ENCODE measurements around the gene CLRN1.
"Not testable (repeated sequence)": the region's sequence is repeated elsewhere in the genome, so short reads cannot be mapped to it uniquely, and the experiment has no call there.

CLRN1 gene, protein sequence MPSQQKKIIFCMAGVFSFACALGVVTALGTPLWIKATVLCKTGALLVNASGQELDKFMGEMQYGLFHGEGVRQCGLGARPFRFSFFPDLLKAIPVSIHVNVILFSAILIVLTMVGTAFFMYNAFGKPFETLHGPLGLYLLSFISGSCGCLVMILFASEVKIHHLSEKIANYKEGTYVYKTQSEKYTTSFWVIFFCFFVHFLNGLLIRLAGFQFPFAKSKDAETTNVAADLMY

DNA sequence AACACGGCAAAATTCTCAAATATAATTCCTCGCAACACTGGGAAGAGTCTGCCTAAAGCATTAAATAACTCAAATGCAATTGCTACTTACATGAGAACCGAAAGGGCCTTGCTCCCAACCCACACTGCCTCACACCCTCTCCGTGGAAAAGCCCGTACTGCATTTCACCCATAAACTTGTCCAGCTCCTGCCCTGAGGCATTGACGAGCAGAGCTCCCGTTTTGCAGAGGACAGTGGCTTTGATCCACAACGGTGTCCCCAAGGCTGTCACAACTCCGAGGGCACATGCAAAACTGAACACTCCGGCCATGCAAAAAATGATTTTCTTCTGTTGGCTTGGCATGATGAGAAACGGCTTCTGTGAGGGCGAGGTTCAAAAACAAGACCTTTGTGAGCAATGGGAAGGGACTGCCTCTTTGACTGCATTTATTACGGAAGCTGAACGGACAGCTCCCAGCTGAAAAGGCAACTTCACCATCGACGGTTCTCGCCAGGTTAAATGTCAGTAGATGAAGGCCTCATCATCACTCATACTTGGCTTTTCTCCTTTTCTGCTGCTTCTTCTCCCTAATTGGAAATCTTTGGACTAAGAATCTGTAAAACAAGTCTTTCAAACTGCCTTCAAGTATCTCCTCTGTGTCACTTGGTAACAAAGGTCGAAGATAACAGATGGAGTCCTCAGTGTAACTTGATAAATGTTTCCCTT lies at the start of gene CLRN1:
TSS of gene CLRN1 (minus strand) at position 362 of the 706 bp plus-strand sequence. CDS start at position 343, 19 bp downstream.
- no peak for DNase-seq (ENCODE audit: low read depth in 1 of 2, low spot score in 1 of 2)

DNA sequence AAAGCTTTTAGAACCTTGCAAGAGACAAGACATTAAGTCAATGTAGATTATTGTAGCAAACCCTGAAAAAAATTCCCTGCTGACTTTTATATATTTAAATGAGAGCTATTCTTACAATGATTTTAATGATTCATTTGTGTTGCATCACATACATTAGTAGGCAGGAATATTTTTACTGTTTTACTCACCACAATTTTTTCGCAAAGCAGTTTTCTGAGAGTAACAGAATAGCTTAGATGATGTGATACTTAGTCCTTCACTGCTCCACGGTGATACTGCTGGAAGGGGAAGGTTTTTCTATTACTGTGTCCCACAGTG lies 43.9 kb upstream of the CLRN1 start:
- no peak for DNase-seq (ENCODE audit: low read depth in 1 of 2, low spot score in 1 of 2)

DNA sequence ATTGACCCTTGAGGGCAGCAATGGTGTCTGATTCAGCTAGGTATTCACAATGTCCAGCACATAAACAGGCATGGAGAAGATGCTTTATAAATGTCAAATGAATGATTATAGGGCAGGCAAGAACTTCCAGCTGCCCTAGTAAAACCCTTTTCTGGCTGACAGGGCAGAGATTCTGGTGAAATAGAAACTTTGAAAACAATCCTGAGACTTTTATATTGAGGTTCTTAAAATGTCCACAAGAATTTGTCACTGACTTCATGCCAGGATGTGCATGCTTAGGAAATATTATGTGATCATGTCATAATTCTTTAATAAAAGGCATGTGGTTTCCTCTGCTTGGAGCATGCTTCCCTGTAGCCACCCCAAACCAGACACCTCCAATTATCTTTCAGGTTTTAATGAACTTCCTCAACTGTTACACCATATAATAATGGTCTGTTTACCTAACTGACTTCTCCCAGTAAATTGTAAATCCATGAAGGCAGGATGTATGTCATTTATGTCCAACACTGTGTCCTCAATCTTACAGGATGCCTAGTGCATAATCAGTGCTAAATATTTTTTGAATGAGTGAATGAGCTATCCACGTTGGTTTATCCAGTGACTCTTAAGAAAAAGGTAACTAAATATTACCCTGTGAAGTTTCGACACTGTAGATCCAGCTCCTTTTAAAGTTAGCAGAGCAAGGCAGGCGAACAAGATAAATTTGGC lies 43.4 kb upstream of the CLRN1 start:
- DNase-seq (ENCODE audit: low read depth in 1 of 2, low spot score in 1 of 2): no peak

DNA sequence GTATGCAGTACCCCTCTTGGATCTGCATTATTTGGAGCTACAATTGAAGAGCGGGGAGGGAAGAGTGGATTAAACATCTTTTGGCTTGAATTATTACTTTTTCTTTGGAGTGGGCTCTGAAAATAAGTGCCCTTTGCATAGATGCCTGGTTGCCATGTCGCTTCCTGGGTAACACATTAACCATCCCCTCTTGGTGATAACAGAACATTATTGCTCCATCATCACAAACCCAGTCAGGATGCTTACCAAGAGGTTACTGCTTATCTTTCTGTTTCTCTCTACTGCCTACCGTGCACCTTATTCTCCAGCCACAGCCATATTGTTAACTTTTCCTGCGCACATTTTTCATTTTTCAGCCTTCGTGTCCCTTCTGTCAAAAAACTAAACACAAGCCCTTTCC lies 42.7 kb upstream of the CLRN1 start:
- DNase-seq (ENCODE audit: low read depth in 1 of 2, low spot score in 1 of 2): no peak

DNA sequence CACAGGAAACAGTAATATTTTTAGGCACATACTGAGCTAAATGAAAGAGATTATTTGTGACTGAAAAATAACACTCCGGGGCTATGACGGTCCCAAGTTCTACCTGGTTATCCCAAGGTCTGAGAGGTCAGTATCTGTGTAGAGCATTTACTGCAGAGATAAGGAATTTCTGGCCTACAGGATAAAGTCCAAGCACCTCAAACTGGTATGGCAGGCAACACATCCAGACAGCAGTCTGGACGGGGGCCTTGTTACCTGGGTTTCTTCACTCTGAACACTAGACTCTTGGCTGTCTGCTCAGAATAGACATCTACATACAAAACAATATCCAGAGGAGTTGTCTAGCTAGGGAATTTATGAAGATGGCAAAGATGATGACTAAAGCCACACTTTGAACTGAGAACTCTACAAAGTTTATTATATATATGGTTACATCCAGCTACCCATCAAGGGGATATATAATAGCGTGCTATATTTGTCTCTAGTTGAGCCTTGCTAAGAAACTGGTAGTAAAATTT lies 42.0 kb upstream of the CLRN1 start:
- no peak for DNase-seq (ENCODE audit: low read depth in 1 of 2, low spot score in 1 of 2)

DNA sequence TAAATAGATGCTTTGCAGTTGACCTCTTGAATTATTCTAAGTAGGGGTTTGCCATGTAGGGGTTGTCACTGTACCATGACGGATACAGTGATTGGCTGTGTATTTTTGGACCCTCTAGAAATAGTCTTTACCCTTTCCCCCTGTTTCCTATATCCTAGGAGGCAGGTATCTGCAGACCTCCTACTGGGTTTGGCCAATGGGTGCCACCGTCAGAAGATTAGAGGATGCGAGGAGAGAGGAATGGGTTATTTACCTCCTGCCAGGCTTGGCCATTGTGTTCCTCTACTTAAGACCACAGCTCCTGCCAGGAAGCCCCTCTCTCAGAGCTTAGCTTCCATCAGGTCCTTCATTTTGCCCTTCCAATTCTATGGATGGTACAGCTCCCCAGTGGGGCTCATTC lies 40.2 kb upstream of the CLRN1 start:
- DNase-seq (ENCODE audit: low read depth in 1 of 2, low spot score in 1 of 2): no peak

DNA sequence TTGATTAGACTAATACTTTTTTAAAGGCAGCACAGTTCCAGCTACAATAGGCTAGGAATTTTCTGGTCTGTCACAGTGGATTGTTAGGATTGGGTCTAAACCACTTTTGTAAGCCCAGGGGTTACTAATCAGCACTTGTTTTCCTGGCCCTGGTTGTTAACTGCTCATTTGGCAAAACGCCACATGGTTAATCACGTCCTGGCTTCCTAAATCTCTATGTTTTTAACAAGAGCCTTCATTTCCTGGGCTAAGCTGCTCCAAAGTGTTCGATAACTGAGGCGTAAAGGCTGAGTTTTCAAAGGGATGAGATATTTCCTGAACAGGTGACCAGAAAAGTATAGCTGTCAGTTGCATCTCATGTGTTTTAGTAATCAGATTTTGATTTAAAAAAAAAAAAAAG lies 38.9 kb upstream of the CLRN1 start:
- DNase-seq (ENCODE audit: low read depth in 1 of 2, low spot score in 1 of 2): no peak

DNA sequence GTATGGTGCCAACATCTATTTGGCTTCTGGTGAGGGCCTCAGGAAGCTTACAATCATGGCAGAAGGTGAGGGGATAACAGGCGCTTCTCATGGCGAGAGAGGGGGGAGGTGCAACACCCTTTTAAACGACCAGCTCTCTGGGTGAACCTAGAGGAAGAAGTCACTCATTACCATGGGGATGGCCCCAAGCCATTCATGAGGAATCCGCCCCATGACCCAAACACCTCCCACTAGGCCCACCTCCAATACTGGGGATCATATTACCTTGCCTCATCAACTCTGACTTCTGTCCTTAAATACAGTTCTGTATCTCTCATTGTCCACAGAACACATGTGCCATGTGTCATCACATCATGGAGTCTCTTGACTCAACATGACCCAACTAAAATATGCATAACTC lies 37.5 kb upstream of the CLRN1 start:
- DNase-seq (ENCODE audit: low read depth in 1 of 2, low spot score in 1 of 2): no peak

DNA sequence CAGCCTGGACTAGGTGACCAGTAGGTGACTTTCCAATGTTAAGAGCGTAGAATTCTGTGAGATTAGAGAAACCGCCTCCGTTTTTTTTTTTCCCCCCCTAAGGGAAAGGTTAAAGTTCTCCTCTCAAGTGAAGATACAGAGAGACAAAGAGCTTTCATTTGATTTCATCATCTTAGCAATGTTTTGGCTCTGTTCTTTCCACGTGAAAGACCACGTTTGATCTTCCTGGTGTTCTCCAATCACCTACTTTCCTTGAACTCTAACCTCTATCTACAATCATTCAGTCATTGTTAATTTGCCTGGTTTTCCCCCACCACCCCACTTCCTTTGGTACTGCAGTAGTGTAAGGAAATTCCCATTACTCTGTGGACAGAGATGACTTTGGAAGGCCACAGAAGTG lies 36.9 kb upstream of the CLRN1 start:
- DNase-seq (ENCODE audit: low read depth in 1 of 2, low spot score in 1 of 2): no peak

DNA sequence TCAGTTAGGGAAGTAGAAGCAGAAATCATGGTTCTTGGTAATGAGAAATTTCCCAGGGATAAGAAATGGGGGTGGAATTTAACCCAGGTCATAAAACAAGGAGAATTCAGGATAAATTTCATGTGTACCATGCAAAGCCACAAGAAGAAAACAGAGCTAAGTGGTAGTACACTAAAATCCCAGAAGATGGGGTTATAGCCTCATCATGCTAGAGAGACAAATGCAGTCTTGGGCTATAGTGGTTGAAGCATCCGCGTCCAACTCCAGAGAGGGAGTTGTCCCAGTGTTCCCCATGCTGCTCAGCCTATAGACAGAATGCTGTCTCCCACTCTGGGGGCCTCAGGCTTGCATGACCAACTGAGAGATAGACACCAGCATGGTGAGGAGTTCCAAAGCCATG lies 36.2 kb upstream of the CLRN1 start:
- DNase-seq (ENCODE audit: low read depth in 1 of 2, low spot score in 1 of 2): no peak

DNA sequence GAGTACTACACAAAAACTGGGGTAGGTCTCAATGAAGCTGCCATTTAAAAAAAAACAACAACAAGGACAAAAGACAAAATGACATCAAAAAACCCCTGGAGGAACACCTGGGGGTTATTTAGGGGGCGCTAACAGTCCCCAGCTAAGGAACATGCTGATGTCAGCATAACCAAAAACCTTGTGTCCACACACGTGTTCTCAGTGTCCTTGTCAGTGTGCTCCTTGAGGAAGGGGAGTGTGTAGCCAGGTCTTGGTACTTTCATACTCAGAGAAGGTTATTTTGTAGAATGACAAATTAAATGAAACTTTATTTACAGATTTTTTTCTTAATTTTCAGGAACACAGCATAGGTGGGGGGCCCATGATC lies 31.2 kb upstream of the CLRN1 start:
- no peak for DNase-seq (ENCODE audit: low read depth in 1 of 2, low spot score in 1 of 2)

DNA sequence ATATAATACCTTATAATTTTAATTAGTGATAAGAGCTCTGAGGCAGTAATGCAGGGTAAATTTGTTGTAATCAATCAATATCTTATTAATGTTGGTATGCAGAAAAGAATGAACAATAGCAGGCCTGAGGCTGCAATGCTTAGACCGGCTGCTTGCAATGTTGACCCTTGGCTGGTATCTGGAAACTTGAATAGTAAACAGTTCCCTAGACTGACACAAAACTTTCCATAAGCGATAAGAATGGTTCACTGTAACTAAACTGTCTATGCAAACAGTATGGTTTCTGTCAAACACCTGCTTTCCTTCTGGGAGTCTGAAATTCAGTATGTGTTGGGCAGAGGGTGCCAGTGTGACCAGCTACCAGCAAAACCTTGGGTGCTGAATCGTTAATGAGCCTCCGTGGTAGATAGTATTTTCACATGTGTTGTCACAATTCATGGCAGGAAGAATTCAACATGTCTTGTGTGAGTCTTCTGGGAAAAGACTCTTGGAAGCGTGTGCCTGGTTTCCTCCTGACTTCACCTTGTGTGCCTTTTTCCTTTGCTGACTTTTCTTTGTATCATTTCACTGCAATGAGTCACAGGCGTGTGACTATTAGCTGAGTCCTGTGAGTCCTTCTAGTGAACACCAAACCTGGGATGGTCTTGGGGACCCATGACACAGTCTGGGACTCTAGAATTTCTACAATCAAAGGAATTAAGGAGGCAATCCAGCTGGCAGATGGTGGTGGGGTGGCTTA lies 30.7 kb upstream of the CLRN1 start:
- no peak for DNase-seq (ENCODE audit: low read depth in 1 of 2, low spot score in 1 of 2)

DNA sequence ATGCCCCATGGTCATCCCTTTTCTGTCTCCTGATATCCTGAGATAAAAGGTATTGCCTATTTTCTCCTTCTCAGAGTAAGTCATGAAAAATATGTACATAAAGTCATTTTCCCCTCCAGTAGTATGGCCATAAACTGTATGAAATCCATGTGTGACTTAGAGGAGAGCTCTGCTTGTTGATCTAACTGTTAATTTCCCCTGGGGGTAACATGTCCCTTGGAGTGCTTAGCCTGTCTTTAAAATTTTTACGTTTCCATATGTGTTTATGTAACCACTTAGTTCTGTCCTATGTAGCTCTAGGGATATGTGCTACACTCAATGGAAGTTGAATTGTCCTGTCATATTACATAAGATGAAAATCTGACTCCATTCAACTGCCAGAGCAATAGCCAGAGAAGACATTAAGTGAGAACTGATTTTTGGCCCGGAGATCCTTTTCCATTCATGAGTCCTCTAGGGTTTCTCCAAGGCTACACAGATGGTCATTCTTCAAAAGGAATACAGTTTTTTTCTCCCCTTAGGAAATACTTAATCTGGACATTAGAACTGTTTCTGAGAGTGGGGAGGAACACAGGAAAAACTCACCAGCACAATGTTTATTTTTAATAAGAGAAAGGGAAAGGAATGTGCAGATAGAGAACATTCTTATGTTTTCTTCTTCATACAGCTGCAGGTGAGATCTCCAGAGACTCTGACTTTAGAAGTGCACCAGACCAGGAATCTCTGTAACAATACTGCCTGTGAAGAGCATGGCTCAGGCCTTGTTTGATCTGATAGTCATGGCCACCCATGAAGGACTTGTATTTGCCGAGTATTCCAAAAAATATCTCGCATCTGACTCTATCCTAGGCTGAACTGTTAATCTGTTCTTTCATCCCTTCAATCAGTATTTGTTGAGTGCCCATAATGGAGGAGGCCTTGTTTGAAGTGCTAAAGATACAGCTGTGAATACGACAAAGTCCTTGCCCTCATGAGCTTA lies 29.8 kb upstream of the CLRN1 start:
- DNase-seq (ENCODE audit: low read depth in 1 of 2, low spot score in 1 of 2): no peak

DNA sequence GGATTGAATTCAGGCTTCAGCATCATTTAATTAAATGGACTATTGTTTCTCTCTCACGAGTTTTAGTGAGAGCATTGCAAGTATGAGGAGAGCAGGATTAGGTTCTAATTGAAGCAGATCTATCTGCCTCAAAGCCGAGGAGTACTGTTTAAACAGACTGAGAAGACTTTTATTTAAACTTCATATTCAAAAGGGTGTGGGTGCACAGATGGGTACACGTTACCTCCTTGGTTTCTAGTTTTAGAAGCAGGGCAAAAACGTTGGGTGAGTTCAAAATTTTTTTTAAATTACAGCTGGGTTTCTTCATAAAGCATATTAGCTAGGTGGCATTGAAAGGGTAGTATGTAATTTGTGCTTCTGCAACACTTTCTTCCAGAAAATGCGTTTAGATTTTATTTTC lies 26.5 kb upstream of the CLRN1 start:
- no peak for DNase-seq (ENCODE audit: low read depth in 1 of 2, low spot score in 1 of 2)

DNA sequence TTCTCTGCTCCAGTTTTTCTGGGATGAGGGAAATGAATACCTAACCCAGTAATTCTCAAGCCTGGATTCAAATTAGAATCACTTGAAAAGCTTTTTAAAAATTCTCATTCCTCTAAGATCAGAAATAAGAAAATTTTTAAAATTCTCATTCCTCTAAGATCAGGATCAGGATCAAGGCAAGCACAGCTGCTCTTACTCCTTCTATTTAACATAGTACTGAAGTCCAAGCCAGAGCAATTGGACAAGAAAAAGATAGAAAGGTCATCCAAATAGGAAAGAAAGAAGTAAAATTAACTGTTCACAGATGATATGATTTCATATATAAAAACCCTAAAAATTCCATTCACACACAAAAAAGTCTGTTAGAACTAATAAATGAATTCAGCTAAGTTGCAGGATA lies 24.2 kb upstream of the CLRN1 start:
- no peak for DNase-seq (ENCODE audit: low read depth in 1 of 2, low spot score in 1 of 2)

DNA sequence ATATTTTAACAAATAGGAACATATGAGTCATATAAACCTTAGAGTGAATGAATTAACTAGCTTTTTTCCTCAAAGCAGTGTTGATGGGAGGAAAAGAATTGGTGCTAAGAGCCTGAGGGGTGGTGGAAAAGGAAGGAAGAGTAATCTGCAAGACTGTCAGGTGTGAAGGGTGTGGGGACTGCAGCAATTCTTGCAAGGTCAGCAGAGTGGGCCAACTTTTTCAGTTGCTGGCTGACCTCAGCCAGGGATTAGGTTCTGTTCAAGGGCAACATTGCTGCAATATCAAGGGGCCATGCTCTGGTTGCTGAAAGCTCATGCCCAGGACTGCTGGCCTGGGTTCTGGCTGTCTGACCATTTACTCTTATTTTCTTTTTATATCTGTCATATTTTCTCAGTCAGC lies 23.0 kb upstream of the CLRN1 start:
- no peak for DNase-seq (ENCODE audit: low read depth in 1 of 2, low spot score in 1 of 2)

DNA sequence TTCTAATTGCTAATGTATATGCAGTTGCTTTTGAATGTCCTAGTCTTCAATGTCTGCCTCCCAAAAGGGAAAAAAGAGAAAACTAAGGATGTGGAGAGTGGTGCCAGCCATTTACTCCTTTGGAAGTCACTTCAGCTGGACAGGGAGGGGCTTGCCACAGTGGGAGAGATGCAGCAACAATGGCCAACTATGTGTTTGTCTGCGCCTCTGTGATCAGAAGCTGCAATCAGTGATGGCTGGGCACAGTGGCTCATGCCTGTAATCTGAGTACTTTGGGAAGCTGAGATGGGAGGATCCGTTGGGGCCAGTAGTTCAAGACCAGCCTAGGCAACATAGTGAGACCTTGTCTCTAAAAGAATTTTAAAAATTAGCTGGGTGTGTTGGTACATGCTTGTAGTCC lies 16.7 kb upstream of the CLRN1 start:
- DNase-seq (ENCODE audit: low read depth in 1 of 2, low spot score in 1 of 2): no peak

DNA sequence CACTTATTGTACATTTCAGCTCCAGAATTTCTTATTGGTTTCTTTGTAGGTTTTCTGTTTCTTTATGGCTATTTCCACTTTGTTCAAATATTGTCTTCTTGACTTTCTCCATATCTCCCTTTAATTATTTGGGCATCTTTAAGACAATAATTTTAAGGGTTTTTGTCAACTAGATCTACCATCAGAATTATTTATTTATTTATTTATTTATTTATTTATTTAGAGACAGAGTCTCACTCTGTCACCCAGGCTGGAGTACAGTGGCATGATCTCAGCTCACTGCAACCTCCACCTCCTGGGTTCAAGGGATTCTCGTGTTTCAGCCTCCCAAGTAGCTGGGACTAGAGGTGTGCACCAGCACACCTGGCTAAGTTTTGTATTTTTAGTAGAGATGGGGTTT lies 15.9 kb upstream of the CLRN1 start:
- DNase-seq (ENCODE audit: low read depth in 1 of 2, low spot score in 1 of 2): not testable (repeated sequence)

DNA sequence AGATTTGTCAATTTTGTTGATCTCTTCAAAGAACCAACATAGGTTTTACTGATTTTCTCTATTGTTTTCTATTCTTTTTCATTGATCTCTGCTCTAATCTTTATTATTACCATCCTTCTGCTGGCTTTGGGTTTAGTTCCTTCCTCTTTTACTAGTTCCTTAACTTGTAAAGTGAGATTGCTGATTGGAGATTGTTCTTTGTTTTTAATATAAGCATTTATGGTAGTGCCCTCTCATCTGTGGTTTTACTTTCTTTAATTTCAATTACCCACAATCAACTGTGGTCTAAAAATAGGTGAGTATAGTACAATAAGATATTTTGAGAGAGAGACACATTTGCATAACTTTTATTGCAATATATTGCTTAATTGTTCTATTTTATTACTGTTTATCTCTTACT lies 13.2 kb upstream of the CLRN1 start:
- no peak for DNase-seq (ENCODE audit: low read depth in 1 of 2, low spot score in 1 of 2)

DNA sequence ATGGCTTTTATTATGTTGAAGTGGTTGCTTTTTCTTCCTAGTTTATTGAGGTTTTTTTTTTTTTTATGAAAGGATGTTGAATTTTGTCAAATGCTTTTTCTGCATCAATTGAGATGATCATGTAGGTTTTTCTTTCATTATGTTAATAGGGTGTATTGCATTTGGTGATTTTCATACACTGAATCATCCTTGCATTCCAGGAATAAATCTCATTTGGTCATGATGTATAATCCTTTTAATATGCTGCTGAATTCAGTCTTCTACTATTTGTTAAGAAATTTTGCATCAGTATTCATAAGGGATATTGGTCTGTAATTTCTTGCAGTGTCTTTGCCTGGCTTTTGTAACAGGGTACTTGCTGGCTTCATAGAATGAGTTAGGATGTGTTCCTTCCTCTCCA lies 11.5 kb upstream of the CLRN1 start:
- no peak for DNase-seq (ENCODE audit: low read depth in 1 of 2, low spot score in 1 of 2)

Measured in activated T-helper 1 cell treated with anti-CD3 and anti-CD28 coated beads, Interleukin-2, amount 50 U/mL, for 16 hours (primary cell).